K562 (cell line): ENCODE results near the gene NUDT9. TPM values are rescaled to one million over a fixed set of nuclear protein-coding genes. Genes with fewer than 3 reads are reported as not detected.

Experiments used
- ATF6 ChIP-seq: sonication (generic); formaldehyde crosslinking; IDR thresholded peaks from 2 replicates; pipeline ENCODE4 v1.4.0; 2020; ENCODE audit warnings: mild to moderate bottlenecking, missing genetic modification reagents
- DPF2 ChIP-seq: fragments of 450-650 bp; IDR thresholded peaks from 2 replicates; pipeline ENCODE4 v1.6.1; 2016
- FOXK2 ChIP-seq, 2 experiments: fragments of 450-650 bp; IDR thresholded peaks in 1 of 2; conservative IDR thresholded peaks in 1 of 2; 2 replicates each; pipeline ENCODE4 v1.6.1; 2016; ENCODE audit warnings: low read depth in 2 of 2, mild to moderate bottlenecking in 1 of 2
- MEIS2 ChIP-seq: fragments of 450-650 bp; IDR thresholded peaks from 2 replicates; pipeline ENCODE4 v1.6.1; 2014; ENCODE audit warnings: mild to moderate bottlenecking; ENCODE audit not compliant: partially characterized antibody
- POLR2AphosphoS5 ChIP-seq: IDR thresholded peaks from 2 replicates; pipeline ENCODE4 v1.6.1; 2011; ENCODE audit warnings: mild to moderate bottlenecking, low read depth, low read length, moderate library complexity; ENCODE audit not compliant: control insufficient read depth, insufficient read depth
- PTRF ChIP-seq: fragments of 450-650 bp; IDR thresholded peaks from 2 replicates; pipeline ENCODE4 v1.6.1; 2016; ENCODE audit warnings: mild to moderate bottlenecking, missing genetic modification characterization, missing compliant biosample characterization
- RBBP5 ChIP-seq: fragments of 200-600 bp; sonication (generic); IDR thresholded peaks from 2 replicates; pipeline ENCODE4 v1.6.1; 2012; ENCODE audit warnings: borderline replicate concordance, mild to moderate bottlenecking, low read length, control low read depth, inconsistent platforms; ENCODE audit not compliant: insufficient read depth, poor library complexity, severe bottlenecking
- ZFX ChIP-seq: sonication (generic); formaldehyde crosslinking; IDR thresholded peaks from 2 replicates; pipeline ENCODE4 v1.8.0; 2022; ENCODE audit warnings: mild to moderate bottlenecking, missing genetic modification reagents, moderate library complexity
- polyA plus RNA-seq, 8 experiments: library from polyadenylated mRNA; depleted of rRNA in 4 of 8; stranded (reverse) in 5 of 8; unstranded in 3 of 8; fragments of >200 nt; fragmentation: Nextera tagmentation in 2 of 8; fragmentation: Illumina TruSeq in 1 of 8; extraction: Ambion mirVana in 2 of 8; extraction: Trizol in 1 of 8; gene quantifications; 2 replicates each; pipeline versions ENCODE4 v1.2.1 to v1.2.3, GENCODE V29; 2011 to 2014; ENCODE audit warnings: inconsistent platforms in 1 of 8, missing spikeins in 1 of 8
- total RNA-seq, 7 experiments: library from RNA; depleted of rRNA in 6 of 7; stranded (reverse); fragments of >200 nt in 6 of 7; fragmentation: Illumina TruSeq in 2 of 7; extraction: Trizol in 2 of 7; gene quantifications; 2 replicates each; pipeline versions ENCODE4 v1.2.1 to v1.2.3, GENCODE V29; 2011 to 2021; ENCODE audit warnings: low replicate concordance in 1 of 7
- TF ChIP-seq, protein P1 (sequence below), 2 experiments: IDR thresholded peaks; 2 replicates each; pipeline ENCODE4 v1.6.1; 2012; ENCODE audit warnings: improper control_type of control experiment in 2 of 2, low read depth in 2 of 2, low read length in 2 of 2, borderline replicate concordance in 1 of 2
- TF ChIP-seq, protein P2 (sequence below): fragments of 250-450 bp; sonication (Bioruptor Pico); IDR thresholded peaks from 2 replicates; pipeline ENCODE4 v1.8.0; 2022; ENCODE audit warnings: moderate library complexity, mild to moderate bottlenecking, inconsistent platforms
- TF ChIP-seq, protein P3 (sequence below), 2 experiments: fragments of 450-650 bp in 1 of 2; sonication (generic) in 1 of 2; formaldehyde crosslinking in 1 of 2; IDR thresholded peaks; 2 replicates each; pipeline versions ENCODE4 v1.7.1 to v1.9.0; 2016 to 2022; ENCODE audit warnings: inconsistent platforms in 1 of 2, mild to moderate bottlenecking in 1 of 2, missing genetic modification reagents in 1 of 2

The NUDT9 gene
- total and polyA plus RNA-seq, 9 of the 15 experiments (the other 6 are each of a cell fraction or from before 2014, with no cell fraction given), result 8.5 to 20.8 (median 18.0) TPM

DNA sequence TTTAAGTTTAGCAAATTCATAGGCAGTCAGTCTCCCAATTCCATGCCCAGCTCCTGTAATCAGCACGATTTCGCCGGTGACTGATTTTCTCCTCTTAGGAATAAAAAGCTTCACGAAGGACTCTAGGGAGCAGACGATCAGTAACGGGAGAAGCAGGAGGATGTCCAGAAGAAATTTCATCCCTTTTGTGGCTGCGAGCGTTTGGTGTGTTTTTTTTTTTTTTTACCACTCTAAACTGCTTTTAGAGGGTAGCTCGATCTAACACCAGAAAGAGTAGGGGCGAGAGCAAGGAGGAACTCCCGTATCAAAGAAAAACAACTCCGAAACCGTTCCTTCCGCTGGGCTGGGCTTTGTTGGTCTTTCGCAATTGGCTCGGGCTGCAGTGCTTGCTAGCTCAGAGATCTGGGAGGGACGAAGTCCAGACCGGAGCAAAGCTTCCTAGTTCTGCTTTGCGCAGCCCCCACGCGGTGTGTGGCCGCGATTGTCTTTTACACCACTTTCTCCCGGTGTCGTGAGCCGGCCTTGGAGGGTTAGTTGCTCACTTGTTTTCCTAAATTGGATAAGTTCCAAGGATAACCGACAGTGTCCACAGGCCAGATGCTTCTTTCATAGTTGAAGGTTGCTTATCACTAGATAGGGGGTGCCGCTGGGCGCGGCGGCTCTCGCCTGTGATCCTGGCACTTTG is 31.3 kb upstream of the NUDT9 start, which contains the start of gene HSD17B11 (continued):
- TF ChIP-seq, protein P1, sequence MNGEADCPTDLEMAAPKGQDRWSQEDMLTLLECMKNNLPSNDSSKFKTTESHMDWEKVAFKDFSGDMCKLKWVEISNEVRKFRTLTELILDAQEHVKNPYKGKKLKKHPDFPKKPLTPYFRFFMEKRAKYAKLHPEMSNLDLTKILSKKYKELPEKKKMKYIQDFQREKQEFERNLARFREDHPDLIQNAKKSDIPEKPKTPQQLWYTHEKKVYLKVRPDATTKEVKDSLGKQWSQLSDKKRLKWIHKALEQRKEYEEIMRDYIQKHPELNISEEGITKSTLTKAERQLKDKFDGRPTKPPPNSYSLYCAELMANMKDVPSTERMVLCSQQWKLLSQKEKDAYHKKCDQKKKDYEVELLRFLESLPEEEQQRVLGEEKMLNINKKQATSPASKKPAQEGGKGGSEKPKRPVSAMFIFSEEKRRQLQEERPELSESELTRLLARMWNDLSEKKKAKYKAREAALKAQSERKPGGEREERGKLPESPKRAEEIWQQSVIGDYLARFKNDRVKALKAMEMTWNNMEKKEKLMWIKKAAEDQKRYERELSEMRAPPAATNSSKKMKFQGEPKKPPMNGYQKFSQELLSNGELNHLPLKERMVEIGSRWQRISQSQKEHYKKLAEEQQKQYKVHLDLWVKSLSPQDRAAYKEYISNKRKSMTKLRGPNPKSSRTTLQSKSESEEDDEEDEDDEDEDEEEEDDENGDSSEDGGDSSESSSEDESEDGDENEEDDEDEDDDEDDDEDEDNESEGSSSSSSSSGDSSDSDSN (IDR thresholded peaks at IDR 0.05; ENCODE audit: borderline replicate concordance in 1 of 2, low read depth in 2 of 2, low read length in 2 of 2), result peak; percentile 62 to 96; a peak in 3 of 4 replicates
- TF ChIP-seq, protein P2, sequence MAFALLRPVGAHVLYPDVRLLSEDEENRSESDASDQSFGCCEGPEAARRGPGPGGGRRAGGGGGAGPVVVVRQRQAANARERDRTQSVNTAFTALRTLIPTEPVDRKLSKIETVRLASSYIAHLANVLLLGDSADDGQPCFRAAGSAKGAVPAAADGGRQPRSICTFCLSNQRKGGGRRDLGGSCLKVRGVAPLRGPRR (CRISPR knock-in tag), result no peak
- peak; percentile 28 for TF ChIP-seq MEIS2
- TF ChIP-seq, protein P3, sequence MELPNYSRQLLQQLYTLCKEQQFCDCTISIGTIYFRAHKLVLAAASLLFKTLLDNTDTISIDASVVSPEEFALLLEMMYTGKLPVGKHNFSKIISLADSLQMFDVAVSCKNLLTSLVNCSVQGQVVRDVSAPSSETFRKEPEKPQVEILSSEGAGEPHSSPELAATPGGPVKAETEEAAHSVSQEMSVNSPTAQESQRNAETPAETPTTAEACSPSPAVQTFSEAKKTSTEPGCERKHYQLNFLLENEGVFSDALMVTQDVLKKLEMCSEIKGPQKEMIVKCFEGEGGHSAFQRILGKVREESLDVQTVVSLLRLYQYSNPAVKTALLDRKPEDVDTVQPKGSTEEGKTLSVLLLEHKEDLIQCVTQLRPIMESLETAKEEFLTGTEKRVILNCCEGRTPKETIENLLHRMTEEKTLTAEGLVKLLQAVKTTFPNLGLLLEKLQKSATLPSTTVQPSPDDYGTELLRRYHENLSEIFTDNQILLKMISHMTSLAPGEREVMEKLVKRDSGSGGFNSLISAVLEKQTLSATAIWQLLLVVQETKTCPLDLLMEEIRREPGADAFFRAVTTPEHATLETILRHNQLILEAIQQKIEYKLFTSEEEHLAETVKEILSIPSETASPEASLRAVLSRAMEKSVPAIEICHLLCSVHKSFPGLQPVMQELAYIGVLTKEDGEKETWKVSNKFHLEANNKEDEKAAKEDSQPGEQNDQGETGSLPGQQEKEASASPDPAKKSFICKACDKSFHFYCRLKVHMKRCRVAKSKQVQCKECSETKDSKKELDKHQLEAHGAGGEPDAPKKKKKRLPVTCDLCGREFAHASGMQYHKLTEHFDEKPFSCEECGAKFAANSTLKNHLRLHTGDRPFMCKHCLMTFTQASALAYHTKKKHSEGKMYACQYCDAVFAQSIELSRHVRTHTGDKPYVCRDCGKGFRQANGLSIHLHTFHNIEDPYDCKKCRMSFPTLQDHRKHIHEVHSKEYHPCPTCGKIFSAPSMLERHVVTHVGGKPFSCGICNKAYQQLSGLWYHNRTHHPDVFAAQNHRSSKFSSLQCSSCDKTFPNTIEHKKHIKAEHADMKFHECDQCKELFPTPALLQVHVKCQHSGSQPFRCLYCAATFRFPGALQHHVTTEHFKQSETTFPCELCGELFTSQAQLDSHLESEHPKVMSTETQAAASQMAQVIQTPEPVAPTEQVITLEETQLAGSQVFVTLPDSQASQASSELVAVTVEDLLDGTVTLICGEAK (IDR thresholded peaks at IDR 0.05), result no peak
- TF ChIP-seq, protein P3 (CRISPR knock-in tag; IDR thresholded peaks at IDR 0.05), result no peak
- no peak for TF ChIP-seq PTRF (tag)
- TF ChIP-seq ATF6 (CRISPR knock-in tag), result no peak
- TF ChIP-seq ZFX (CRISPR knock-in tag), result peak; percentile 69
- peak; percentile 69; the same call in 1 of the 2 replicates for TF ChIP-seq DPF2
- peak; percentile 63 for TF ChIP-seq RBBP5
- peak; percentile 82 for TF ChIP-seq POLR2AphosphoS5
- peak; percentile 60 to 69; a peak in 3 of 4 replicates for TF ChIP-seq FOXK2 (conservative IDR thresholded peaks at IDR 0.05 in 1 of 2, IDR thresholded peaks at IDR 0.05 in 1 of 2; ENCODE audit: low read depth in 2 of 2)
